HG02763 (cell line): Measurements from ENCODE around the gene FIZ1.
"Not testable (repeated sequence)": the region's sequence is repeated elsewhere in the genome, so short reads cannot be mapped to it uniquely, and the experiment has no call there.

Experiments
- ATAC-seq: cut with Tn5 transposase; IDR thresholded peaks from one replicate; pipeline ENCODE4 v1.9.1; 2021; ENCODE audit warnings: mild to moderate bottlenecking, moderate library complexity; ENCODE audit not compliant: unreplicated experiment

FIZ1 gene

GRCh38 chr19:55578031-55578760 is 21.1 kb downstream of the FIZ1 start:
- ATAC-seq, result no peak

- ATAC-seq, result no peak
These were observed 22.6 kb downstream of the FIZ1 start for GRCh38 chr19:55576746-55577145.

GRCh38 chr19:55573929-55574328 is 25.4 kb downstream of the FIZ1 start:
- not testable (repeated sequence) for ATAC-seq

GRCh38 chr19:55569477-55569876 is 29.8 kb downstream of the FIZ1 start:
- ATAC-seq, result not testable (repeated sequence)

GRCh38 chr19:55567708-55568328 is 31.5 kb downstream of the FIZ1 start:
- no peak for ATAC-seq

GRCh38 chr19:55566823-55567222 is 32.5 kb downstream of the FIZ1 start:
- ATAC-seq, result no peak

- ATAC-seq, result no peak
These were observed 36.0 kb downstream of the FIZ1 start for GRCh38 chr19:55563261-55563690.

- no peak for ATAC-seq
These were observed 39.6 kb downstream of the FIZ1 start for GRCh38 chr19:55559684-55560083.

GRCh38 chr19:55554741-55555152 is 44.6 kb downstream of the FIZ1 start:
- ATAC-seq, result no peak

- ATAC-seq, result no peak
These were observed 45.0 kb downstream of the FIZ1 start for GRCh38 chr19:55554302-55554701.

GRCh38 chr19:55553217-55554182 is 45.8 kb downstream of the FIZ1 start:
- no peak for ATAC-seq

- ATAC-seq, result no peak
These were observed 46.7 kb downstream of the FIZ1 start for GRCh38 chr19:55552620-55553019.

- ATAC-seq, result no peak
These were observed 47.1 kb downstream of the FIZ1 start for GRCh38 chr19:55552206-55552605.

GRCh38 chr19:55550321-55550650 is 49.0 kb downstream of the FIZ1 start:
- no peak for ATAC-seq

GRCh38 chr19:55549500-55550320 is 49.6 kb downstream of the FIZ1 start:
- no peak for ATAC-seq

- no peak for ATAC-seq
These were observed 52.3 kb downstream of the FIZ1 start for GRCh38 chr19:55546822-55547614.

- ATAC-seq, result no peak
These were observed 53.3 kb downstream of the FIZ1 start for GRCh38 chr19:55546011-55546410.

- ATAC-seq, result no peak
These were observed 53.9 kb downstream of the FIZ1 start, which contains the start of gene SBK3 for GRCh38 chr19:55545443-55545842. Gene SBK3 (minus strand): TSS chr19:55545543. CDS start chr19:55545543, 0 bp downstream.

GRCh38 chr19:55544776-55545439 is 54.4 kb downstream of the FIZ1 start:
- ATAC-seq, result no peak
